GM21717 (cell line): ENCODE measurements around the gene KCNN2.
A peak's percentile ranks its signal among the peaks of the same experiment; 100 is the strongest.

ENCODE experiments used
- ATAC-seq: cut with Tn5 transposase; IDR thresholded peaks from one replicate; pipeline ENCODE4 v1.9.1; 2021; ENCODE audit warnings: mild to moderate bottlenecking, moderate library complexity; ENCODE audit not compliant: unreplicated experiment

KCNN2 gene

DNA sequence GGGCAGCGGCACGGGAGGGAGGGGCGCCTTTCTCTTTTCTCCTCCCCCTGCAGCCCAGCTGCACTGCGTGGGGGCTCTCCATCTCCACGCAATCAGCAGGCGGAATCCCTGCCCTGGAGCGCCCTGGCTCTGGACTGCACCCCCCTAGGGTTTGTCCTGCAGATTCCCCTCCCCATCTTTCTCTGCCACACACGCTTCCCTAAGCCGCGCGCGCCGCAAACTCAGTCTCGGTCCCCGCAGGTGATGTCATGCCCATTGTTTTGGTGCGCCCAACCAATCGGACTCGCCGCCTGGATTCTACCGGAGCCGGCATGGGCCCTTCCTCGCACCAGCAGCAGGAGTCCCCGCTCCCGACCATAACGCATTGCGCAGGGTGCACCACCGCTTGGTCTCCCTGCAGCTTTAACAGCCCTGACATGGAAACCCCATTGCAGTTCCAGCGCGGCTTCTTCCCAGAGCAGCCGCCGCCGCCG, at the start of gene KCNN2:
TSS of gene KCNN2 (plus strand) at position 347 of the 473 bp plus-strand sequence. CDS start at position 417, 70 bp downstream.
- peak; percentile 80 for ATAC-seq

DNA sequence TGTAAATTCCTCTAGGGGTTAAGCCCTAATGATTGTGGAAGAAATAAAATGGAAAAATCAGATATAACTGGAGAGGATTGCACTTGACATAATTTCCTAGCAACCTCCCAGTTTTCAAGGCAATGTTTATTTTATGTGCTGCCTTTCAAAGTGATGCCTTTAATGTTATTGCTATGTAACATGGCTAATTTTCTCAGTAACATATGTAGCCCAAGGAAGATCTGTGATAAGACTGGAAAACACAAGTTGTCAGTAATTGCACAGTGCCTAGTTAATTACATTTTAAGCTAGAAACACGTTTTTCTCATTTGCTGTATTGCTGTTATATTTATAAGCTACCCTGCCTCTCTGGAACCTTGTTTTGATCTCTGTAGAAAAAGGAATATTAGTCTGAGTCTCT, 49.2 kb upstream of the KCNN2 start:
- no peak for ATAC-seq

DNA sequence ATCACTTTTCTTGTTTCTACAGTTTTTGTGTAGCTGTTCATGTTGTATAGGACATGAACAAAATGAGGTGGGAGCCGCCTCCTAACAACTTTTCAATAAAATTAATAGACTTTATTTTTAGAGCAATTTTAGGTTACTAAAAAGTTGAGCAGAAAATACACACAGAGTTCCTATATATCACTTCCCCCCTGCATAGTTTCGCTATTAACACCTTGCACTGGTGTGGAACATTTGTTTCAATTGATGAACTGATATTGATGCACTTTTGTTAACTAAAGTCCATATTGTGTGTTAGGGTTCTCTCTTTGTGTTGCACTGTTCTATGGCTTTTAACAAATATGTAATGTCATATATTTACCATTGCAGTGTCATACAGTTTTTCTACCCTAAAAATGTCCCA, 47.8 kb upstream of the KCNN2 start:
- no peak for ATAC-seq

DNA sequence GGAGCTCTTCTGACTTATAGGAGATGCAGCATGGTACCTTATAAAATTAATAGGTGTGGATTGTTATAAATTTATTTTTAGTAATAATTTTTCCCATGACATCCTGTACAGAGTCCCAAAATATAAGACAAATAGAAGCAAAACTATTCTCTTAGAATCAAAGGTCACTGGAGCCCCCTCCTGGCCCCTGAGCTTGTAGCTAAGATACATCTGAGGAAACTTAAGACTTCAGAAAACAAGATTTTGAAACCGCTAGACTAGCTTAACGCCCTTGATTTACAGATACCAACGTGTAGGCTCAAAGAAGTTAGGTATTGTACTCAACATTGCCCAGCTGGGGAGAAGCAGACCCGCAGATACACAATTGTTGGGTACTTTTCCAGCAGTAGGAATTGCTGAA, 45.7 kb upstream of the KCNN2 start:
- no peak for ATAC-seq

DNA sequence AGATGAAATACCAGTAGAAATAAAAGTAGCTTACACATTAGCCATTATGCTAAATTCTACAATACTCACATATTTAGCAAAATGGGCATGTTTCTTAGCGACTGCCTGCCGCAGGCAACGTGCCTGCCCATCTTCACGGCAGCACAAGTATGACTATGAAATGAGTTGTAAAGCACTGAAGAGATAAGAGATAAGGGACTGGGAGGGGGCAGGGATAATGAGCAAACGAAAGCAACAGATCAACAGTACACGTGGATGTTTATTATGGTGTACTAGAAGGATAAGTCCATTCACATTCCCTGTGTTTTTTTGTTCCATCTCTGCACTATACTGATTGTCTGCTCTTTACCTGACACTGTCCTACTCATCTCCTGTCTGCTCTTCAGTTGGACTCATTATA, 44.1 kb upstream of the KCNN2 start:
- no peak for ATAC-seq

DNA sequence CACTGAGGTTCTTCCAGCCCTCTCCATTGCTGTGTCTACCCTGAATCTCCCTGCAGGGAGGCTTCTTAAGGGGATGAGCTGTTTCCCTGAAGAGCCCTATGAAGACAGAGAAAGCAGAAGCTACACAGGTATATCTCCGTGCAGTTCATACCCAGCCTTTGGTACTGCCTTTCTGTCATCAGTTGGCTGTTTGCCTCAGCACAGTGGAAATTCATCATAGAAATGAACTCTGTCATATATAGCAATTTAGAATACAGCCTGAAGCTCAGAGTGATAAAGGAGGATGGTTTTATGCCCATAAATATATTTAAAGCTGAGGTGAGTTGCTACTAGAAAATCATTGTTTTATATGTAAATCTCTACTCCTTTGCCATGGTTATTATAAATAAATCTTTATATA, 42.6 kb upstream of the KCNN2 start:
- no peak for ATAC-seq

DNA sequence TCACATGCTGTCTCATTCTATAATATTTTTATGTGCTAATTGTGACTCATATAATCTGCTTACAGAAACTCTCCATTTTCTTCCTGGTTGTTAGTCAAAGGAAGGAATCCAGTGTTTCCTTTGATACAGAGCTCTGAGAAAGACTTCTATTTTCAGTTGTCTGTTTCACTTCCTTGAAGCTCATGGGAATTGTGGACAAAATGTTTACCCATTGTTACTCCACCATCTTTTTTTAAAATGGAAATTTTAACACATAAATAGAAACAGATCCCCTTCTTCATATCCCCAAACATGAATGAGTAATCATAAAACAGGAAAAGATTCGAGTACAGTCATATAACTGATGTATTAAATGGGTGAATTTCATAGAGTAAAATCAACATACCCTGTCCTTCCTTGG, 42.0 kb upstream of the KCNN2 start:
- ATAC-seq, result no peak

DNA sequence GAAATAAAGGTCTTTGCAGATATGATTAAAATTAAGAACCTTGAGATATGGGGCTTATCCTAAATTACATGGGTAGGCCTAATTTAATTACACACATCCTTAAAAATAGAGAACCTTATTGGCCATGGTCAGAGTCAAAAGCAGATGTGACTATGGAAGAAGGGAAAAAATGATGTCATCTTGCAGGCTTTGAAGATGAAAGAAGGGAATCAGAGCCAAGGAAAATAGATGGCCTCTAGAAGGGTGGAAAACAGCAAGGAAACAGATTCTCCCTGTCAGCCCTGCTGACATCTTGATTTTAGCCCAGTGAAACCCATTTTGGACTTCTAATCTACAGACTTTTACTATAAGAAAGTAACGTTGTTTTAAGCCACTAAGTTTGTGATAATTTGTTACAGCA, 37.6 kb upstream of the KCNN2 start:
- no peak for ATAC-seq

DNA sequence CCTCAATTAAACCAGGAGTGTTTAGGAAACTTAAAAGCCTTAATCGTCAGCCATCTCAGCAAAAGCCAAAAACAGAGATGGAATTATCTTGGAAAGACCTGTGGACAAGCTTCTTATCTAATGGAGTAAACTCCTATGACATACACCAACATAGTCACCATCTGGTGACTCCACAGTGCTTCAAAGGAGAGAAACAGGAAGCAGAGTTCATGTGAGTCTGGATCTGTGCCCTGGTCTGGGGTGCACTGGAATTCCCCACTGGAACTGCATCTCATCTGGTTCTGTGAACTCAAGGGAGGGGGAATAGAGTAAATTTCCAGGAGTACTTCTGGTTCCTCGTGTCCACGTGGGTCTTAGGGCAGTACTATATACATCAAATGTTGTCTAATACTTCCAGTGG, 36.3 kb upstream of the KCNN2 start:
- ATAC-seq, result no peak

DNA sequence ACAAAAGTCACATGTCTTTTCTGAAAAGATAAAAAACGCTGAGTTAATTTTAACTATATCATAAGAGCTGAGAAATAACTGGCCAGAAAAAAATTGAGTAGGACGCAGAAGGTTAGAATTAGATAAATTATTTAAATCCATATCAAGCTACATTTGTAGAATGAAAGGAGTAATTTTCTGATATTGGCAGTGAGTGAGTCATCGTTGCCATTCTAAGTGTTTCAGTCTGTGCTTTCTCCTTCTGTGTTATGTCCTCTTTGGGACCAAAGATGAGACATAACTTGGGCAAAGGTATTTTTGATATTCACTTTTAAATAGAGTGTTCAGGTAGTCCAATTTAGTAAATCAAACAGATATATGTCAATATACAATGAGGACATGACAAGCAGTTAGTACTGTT, 34.4 kb upstream of the KCNN2 start:
- ATAC-seq, result no peak

DNA sequence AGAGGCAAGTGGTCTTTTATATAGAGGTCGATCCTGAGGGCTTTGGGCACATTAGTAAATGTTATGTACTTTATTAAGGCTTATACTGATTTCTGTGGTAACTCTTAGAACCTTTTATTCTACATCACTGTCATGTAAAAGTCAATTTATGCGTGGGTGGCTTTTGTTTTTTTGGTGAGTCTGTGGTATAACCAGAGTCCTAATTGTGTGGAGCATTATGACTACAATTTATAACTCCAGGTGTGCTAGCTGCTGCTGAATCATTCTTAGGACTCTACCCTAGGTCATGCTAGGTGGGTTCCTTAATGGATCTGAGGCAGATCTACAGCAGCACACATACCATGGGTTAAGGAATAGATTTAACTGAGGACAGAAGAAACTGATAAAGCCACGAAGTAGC, 33.9 kb upstream of the KCNN2 start:
- peak; percentile 46 for ATAC-seq

DNA sequence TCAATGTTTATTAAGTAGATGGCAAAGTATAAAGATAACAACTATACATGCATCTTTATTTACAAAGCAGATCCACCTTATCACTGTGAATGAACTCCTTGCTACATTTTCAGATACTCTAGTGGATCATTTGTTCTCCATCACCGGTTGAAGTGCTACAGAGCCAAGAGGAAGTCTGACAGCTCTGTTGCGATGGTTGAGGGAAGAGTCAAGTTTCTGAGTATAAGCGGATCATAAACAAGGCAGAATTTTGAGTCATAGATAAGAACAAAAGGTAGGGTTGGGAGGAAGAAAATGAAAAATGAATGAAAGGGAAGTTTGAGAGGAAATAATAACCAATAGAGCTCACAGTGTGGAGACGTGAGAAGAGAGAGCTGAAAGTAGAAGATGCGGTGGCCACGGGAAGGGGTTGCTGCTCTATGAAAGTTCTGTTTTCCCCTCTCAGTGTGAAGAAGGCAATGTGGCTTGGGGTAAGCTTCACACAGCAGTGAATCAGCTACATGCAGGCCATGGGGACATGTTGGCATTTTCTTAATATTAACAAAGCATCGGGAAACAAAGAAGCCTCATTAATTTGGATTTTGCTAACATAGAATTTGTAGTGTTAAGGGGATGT, 30.8 kb upstream of the KCNN2 start:
- ATAC-seq, result no peak

DNA sequence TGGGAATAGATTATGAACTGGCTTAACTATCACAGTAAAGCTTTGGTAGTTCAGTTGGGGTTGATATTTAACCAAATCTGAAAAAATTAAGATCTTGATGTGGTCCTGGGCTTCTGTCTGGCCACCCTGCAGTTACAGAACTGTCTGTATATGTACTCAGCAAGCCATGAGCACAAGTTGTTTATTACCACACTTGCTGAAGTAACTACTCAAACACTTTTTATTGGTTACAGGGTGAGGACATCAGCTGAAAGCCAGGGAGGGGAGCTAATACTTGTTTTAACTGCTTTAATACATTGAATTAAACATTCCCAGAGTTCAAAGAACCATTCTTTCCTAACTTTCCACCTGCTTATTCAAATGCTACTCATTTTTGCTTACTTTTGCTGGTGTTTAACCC, 29.4 kb upstream of the KCNN2 start:
- no peak for ATAC-seq

DNA sequence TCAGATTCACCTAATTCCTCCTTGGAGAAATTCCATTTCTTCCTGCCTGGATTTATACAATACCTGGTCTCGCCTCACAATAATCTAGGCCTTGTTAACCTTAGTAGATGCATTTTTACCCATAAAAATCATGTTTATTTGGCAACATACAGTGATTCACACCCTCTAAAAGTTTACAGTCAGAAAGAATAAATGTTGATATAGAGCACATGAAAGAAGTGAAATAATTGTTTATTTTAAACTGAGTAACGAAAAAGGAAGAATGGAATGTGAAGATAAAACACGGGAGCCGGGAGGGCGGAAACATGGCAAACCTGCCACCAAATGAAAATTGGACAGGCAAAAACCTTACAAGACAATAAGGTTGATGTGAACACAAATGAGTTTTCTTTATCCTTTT, 28.9 kb upstream of the KCNN2 start:
- ATAC-seq, result no peak

DNA sequence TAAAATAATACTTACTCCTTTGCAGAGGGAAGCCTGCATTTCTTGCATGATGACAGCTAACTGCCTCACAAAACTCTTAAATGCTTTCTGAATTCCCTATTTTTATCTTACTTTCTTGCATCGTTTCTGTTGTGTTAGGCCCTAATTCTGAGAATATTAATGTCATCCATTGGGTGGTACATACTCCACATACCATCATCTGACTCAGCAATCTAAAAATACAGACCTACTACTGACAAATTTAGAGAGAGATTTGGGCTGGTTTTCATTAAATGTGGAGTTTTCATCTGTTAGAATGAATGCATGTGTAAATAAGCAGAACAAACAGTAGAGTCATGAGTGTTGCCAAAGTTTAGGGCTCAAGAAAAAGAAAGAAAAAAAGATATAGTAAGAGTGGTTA, 26.5 kb upstream of the KCNN2 start:
- ATAC-seq, result no peak

DNA sequence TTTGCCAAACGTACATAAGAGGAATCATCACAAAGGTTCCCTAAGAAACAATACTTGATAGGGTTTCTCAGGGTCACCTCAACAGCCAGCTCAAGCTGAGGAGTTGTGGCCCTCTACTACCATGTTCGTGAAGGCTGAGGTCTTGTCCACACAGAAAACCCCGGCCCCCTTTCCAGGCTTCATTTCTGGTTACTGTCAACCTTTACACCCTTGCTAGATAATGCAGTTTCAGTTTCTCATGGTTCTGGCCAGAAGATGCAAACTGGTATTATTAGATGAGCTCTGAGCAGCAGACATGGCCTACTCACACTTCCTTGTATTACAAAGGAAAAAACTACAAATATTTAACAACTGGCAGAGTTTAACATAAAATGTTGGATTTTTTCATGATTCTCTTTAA, 22.8 kb upstream of the KCNN2 start:
- ATAC-seq, result no peak

DNA sequence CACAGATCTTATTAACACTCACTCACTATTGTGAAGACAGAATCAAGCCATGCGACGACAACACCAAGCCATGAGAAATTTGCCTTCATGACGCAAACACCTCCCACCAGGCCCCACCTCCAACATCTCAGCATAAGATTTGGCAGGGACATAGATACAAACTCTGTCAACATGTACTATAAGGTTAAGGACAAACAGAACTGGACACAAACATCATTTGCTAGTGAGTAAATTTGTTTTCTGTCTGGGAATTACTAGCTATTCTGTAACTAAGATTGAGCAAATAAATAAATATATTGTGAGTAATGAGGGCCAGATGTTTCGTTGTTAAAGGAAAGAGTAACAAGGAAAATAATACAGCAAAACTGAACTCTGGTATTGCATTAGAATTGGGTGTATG, 15.7 kb upstream of the KCNN2 start:
- no peak for ATAC-seq

DNA sequence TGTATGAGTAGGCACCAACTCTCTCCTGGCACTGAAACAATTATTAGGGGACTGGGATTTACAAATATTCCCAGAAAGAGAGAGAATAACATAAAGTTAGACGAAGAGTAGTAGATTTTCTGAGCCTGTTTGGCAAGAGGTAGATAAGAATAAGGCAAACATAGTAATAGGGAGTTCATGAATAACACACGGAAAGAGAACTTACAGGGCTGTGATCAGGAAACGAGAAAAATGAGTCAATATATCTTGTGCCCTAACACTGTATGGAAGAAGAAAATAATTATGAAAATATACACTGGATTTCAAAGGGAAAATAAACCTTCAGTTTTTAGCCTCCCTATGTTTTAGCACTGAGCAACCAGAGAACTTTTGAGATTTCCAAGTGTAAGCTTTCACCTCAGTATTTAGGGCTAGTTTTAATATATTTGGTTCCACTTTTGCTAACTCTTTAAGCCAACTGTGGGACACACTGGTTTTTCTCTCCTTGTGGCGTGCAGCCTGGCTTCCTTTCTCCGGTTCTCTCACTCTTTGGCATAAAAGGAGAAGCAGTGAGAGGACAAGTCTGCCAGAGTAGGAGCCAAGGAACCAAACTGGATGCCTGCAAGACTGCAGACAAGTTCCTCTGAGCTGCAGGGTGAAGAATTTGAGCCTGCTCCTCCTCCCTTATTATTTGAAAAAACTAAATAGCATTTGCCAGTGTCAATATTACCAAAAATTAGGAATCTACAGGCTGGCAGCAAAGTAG, 6.6 kb upstream of the KCNN2 start:
- ATAC-seq, result no peak

DNA sequence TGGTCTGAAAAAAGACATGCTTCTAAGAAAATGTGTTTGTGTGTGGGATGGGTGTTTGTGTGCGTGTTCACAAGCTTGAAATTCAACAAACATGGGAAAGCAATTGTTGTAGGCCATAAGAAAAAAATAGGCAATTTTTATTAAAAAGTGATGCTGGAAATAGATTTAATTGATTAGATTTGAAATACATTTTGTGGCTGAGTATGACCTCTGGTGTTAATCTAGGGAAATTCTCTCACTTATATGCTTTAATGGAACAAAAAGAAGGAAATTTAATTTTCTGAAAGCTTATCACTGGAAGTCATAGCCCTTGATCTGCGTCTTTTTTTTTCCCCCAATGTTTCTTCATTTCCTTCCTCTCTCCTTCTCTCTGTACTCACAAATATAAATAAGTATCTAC, 3.5 kb upstream of the KCNN2 start:
- ATAC-seq, result no peak

DNA sequence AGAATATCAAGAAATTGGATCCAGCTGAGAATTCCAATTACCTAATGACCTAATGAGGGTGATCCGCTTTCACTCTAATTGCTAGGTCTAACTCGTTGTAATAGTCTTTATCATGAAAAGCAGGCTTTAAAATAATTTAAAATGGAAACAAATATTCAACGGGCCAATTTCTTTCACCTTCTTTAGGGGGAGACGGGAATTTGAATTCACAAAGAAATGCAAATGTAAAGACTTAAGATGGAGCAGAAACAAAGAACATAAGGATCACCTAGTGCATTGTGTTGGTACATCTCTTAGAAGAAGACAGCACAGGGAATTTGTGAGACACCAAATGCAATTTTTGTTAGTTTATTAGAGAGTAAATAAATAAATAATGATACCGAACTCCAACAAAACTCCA, 1.5 kb upstream of the KCNN2 start:
- ATAC-seq, result no peak

DNA sequence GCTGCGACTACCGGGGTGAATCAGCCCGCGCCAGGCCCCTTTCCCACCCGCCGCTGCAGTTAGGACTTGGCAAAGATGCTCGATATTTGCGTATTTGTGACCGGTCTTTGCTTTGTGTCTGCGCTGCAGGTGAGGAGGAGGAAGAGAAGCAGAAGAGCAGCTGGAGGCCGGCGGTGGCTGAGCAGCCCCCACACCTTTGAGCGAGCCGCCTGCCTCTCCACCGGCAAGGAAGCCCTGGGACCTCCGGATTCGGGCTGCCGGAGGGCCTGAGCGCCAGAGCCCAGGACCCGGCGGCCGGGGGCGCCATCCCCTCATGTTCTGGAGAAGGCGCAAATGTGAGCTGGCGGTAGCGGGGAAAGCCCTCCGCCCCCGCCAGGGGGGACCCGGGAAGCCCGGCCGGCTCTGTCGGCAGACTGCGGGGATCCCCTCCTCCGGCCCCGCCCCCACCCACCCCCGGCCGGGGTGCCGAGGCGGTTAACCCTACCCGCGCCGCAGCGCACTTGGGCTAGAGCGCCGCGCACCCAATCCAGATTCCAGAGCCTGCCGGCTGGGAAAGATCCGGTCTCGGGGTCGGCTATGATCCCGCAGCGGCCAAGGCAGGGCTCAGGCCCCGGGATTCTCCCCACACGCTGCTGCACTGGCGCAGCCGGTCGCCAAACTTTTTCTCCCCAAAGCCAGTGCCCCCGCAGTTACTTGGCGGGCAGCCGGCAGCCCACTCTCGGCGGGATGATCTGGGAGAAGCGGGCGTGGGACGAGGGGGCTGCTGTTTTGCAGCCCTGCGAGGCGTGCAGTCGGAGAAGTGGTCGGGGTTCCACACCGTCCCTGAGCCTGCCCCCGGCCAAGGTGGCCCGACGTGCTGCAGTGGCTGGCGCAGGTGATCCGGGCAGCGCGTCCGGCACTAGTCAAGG, 800 bp upstream of the KCNN2 start:
- ATAC-seq, result no peak
